Measurements from ENCODE around the gene CYP26A1. TPM values are rescaled to one million over a fixed set of nuclear protein-coding genes. Genes with fewer than 3 reads are reported as not detected.

Gene CYP26A1
- 16.7 TPM for total RNA-seq

GRCh38 chr10:93073539-93074146, at the start of gene CYP26A1:
CYP26A1 (plus strand) TSS chr10:93073893; CDS start chr10:93073935, 42 bp downstream.
- FAIRE-seq, result no peak
- DNase-seq (ENCODE audit: low spot score in 2 of 2), result no peak

DNA sequence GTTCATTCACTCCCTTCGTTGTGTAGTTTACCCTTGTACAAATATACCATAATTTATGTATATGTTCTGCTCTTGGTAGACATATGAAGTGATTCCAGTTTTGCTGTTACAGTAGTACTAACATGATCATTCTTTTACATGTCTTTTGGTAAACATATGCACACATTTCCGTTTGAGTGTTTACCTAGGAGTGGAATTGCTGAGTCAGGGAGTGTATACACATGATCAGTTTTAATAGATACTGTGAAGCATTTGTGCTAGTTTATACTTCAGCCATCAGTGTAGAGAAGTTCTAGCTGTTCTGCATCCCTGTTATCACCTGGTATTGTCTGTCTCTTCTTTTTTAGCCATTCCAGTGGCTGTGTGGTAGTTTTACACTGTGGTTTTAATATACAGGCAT, 47.6 kb upstream of the CYP26A1 start:
- no peak for DNase-seq (ENCODE audit: low spot score in 2 of 2)
- no peak for FAIRE-seq

- no peak for FAIRE-seq
- no peak for DNase-seq (ENCODE audit: low spot score in 2 of 2)
These were observed 46.2 kb upstream of the CYP26A1 start for GRCh38 chr10:93027508-93027907.

DNA sequence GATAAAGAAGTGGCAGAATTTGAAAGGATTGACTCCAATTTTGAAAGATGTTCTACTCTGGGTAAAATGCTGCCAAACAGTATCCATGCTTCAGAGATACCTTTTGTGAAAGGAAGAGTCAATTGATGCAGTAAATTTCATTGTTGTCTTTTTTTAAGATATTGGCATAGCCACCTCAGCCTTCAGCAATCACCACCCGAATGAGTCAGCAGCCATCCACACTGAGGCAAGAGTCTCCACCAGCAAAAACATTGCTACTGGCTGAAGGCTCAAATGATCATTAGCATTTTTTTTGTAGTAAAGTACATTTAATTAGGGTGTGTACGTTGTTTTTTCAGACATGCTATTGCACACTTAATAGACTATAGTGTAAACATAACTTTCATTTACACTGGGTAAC, 44.8 kb upstream of the CYP26A1 start:
- DNase-seq (ENCODE audit: low spot score in 2 of 2) (no peak), FAIRE-seq (no peak)

GRCh38 chr10:93030409-93030808, 43.3 kb upstream of the CYP26A1 start:
- DNase-seq (ENCODE audit: low spot score in 2 of 2), result no peak
- no peak for FAIRE-seq

- FAIRE-seq (no peak), DNase-seq (ENCODE audit: low spot score in 2 of 2) (no peak)
These were observed 41.4 kb upstream of the CYP26A1 start for GRCh38 chr10:93032105-93032808.

- no peak for DNase-seq (ENCODE audit: low spot score in 2 of 2)
- no peak for FAIRE-seq
These were observed 40.9 kb upstream of the CYP26A1 start for GRCh38 chr10:93032809-93033137.

DNA sequence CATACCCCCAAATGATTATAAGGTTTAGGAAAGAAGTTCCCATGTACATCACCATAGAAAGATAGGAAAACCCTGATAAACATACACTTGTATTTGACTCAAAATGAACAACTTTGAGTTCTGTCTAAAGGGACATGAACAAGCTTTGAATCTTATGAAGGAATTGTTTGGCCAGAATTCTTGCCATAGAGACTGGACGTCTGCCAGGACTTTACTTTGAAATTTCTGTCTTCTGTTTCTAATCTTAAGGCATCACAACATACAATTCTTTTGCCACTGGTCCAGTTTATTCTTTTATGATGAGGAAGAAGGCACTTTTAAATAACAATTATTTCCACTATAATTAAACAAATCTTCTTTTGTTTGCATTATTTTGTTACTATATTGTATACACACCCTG, 39.3 kb upstream of the CYP26A1 start:
- DNase-seq (ENCODE audit: low spot score in 2 of 2) (no peak), FAIRE-seq (no peak)

GRCh38 chr10:93039110-93039509, 34.6 kb upstream of the CYP26A1 start:
- FAIRE-seq, result no peak
- DNase-seq (ENCODE audit: low spot score in 2 of 2), result no peak

DNA sequence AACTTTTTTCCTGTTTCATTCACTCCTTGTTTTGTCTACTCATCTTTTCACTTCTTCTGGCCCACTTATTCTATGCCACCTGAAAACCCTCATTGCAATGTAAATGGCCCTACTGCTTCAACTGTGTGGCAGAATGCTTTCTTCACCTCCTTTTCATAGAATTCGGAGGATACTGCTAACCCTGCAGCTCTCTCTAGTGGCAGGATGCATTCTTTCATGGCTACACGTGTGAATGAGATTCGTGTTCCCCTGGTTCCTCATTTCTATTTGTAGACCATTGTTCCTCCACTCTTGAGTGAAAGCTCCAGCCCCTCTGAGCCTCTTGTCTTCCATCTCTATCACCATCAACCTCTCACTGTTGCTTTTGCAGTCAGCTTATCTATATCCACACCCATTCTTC, 34.0 kb upstream of the CYP26A1 start:
- DNase-seq (ENCODE audit: low spot score in 2 of 2) (no peak), FAIRE-seq (no peak)

GRCh38 chr10:93054486-93054885, 19.2 kb upstream of the CYP26A1 start:
- DNase-seq (ENCODE audit: low spot score in 2 of 2), result no peak
- no peak for FAIRE-seq

- no peak for FAIRE-seq
- DNase-seq (ENCODE audit: low spot score in 2 of 2), result no peak
These were observed 15.6 kb upstream of the CYP26A1 start for GRCh38 chr10:93058139-93058538.

GRCh38 chr10:93059975-93060886, 13.5 kb upstream of the CYP26A1 start, which contains the start of gene CYP26C1:
CYP26C1 (plus strand) TSS chr10:93060798; CDS start chr10:93061264, 466 bp downstream.
- DNase-seq (ENCODE audit: low spot score in 2 of 2) (no peak), FAIRE-seq (no peak)

DNA sequence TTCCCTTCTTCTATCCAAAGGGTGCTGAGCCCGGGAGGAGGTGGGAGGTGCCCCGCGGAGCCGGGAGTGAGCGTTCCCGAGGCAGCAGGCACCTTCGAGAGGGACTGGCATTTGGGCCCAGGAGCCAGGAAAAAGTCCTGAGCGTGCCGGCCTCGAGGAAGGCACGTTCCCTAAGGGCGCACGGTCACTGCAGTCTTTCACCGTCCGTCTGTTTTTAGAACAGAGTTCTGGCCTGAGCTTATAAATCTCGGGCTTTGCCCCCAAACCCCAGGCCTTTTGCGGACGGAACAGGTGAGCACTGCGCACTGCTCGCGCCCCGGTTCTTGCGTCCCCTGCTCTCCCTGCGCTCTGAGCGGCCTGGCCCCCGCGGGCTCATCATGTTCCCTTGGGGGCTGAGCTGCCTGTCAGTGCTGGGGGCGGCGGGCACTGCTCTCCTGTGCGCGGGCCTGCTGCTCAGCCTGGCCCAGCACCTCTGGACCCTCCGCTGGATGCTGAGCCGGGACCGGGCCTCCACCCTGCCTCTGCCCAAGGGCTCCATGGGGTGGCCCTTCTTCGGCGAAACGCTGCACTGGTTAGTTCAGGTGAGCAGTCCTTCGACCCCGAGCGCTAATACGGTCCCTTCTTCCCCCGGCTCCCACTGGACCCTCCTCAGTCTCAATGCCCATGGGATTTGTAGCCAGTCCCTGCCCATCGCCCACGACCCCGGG, 12.7 kb upstream of the CYP26A1 start:
- DNase-seq (ENCODE audit: low spot score in 2 of 2) (no peak), FAIRE-seq (no peak)

- FAIRE-seq (no peak), DNase-seq (ENCODE audit: low spot score in 2 of 2) (no peak)
These were observed 11.8 kb upstream of the CYP26A1 start for GRCh38 chr10:93061594-93062513.

DNA sequence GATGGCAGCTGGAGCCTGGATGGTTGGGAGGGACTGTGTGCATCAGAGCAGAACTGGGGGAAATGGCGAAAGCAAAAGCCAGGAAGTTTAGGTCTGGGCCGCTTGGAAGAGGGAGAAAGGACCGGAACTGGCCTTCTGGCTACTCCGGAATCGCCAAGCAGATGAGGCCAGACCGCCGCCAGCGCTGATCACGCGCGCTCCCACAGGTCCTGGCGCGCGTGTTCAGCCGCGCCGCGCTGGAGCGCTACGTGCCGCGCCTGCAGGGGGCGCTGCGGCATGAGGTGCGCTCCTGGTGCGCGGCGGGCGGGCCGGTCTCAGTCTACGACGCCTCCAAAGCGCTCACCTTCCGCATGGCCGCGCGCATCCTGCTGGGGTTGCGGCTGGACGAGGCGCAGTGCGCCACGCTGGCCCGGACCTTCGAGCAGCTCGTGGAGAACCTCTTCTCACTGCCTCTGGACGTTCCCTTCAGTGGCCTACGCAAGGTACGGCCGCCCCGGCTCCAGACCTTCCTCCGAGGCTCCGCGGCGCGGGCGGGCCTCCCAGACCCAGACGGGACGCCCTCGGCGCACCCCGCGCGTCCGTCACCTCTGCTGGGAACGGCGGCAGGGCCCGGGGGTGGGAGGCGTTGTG, 11.1 kb upstream of the CYP26A1 start:
- DNase-seq (ENCODE audit: low spot score in 2 of 2) (peak in 1 of 2 donors; percentile 49), FAIRE-seq (no peak)

DNA sequence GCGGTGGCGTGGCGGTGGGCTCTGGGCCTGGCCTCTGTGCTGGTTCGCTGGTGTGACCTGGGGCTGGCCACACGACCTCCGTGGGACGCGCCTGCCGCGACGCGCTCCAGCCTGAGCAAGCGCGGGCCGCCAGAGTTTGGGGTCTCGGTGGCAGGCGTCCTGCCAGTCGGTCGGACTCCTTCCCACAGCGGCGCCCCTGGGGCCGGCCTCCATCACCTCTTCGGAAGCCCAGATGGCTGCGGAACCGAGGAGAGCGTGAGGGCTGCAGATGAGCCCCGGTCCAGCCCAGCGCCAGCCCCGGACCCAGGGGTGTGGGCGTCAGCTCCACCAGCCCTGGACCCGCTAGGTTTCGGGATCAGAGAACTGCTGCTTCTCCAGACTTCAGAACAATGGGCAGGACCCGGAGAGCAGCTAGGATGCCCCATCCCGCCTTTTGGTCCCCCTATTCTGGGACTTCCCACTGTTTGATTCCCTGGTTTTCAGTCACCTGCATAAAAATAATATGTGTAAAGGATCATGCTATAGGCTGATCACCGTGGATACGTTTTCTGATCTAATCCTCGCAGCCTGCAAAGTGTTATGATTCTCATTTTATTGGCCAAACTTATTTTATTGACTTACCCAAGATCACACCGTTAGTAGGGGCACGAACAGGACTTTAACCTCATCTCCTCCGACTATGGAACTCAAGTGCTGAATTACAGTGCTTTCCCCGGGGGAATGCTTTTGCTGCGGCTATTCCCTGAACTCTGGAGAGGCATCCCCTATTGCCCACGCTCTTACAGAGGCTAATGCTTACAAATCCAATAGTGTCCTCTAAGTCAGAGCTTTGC, 10.3 kb upstream of the CYP26A1 start:
- FAIRE-seq (no peak), DNase-seq (ENCODE audit: low spot score in 2 of 2) (no peak)

- no peak for DNase-seq (ENCODE audit: low spot score in 2 of 2)
- FAIRE-seq, result no peak
These were observed 9.6 kb upstream of the CYP26A1 start for GRCh38 chr10:93063977-93064660.
